Stimulated activated CD4-positive, alpha-beta T cell treated with anti-CD3 and anti-CD28 coated beads, Interleukin-1b, Interleukin-23, amount 100 ng/mL, for 4 hours (primary cell): ENCODE results near the gene MAP7.
"Not testable (repeated sequence)": the region's sequence is repeated elsewhere in the genome, so short reads cannot be mapped to it uniquely, and the experiment has no call there.

Experiments
- DNase-seq, 2 donors: peaks; one replicate each; pipeline ENCODE4 v3.0.0-alpha.2; 2020; ENCODE audit warnings: low read depth in 2 of 2

The MAP7 gene

GRCh38 chr6:136424901-136425300 is 125.3 kb downstream of the MAP7 start:
- DNase-seq = no peak

DNA sequence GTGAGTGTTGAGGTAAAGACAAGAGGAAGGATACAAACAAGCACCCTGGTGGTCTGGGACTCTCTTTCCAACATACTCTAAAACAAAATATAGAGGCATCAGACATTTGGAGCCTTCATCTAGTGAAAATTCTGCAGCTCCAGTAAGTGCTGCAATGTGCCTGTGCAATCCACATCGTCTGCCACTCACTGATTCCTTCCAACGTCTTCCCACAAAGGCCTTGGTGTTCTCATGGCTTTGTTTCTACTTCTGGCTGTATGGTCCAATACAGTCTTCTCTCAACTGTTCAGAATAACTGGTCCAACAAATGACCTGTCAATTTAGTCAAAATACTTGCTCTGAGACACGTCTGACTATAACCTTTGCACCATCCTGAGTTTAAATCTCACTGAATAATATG is 125.8 kb downstream of the MAP7 start:
- DNase-seq = no peak

DNA sequence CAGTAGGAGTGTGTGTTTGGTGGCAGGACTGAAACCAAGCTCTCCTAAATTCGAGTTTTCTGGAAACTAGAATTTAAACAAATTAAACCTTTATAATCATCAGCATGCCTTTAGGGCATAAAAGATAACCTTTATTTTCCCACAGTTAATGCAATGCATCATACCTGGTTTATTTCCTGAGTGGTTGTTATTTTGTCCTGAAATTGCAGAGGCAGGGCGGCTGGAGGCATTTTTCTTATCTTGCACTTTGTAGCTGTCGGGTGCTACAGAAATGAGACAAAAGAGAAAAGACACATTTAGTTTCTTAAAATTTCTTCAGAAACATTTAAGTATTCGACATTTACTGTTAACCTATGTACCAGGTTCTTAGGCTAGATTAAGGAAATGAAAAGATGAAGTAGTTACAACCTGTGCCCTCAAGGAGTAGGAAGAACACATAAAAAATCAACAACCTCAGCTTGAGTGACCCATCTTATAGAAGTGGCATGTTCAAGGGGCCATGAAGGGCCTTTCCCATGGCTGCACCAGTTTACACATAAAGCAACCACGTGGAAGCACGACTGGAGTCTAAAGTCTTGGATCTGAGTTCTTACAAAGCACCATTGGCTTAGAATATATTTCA is 128.6 kb downstream of the MAP7 start:
- no peak for DNase-seq

DNA sequence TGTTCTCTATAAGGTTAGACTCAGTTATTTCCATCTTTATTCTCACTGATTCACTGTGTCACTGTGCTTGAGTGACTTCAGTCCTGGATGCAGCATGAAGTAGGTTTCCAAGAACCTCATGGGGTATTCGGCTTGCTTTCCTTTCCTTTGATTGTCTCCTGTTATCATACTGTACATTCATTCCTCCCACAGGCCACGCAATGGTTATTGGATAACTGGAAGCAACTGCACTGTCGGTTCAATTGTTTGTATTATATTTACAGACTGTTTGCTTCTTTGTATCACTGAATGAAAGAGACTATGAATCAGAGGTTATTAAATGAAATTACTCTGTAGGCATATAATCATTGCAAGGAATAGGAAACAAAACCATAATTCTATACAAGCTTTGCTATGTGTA is 129.4 kb downstream of the MAP7 start:
- DNase-seq = no peak

DNA sequence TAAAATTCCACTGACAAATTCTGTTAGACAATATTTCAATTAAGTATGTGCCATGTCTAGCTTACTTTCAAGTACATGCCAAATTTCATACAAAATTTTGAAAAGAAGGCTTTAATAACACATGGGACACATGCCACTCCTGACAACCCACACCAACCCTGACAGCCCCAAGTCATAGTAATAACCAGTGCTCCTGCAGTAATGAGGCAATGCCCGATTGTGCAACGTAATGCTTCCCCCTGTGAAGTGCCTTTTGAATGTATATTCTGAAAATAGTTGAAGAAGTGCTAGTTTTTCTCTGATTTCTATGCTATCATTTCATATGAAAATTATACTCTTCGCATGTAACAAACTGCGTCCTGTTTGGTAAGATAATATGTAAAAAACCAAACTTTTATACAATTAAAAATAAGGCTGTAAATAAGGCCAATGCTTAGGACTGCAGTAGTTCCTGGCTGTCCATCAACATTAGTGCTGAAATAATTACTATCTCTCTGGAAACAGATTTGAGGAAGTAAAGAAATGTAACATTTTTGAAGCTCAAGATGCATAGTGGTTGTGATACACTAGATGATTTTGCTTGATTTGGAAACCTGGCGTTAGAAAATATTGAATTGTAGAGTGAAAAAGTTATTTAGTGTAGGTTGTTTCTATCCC is 134.7 kb downstream of the MAP7 start:
- DNase-seq = no peak

DNA sequence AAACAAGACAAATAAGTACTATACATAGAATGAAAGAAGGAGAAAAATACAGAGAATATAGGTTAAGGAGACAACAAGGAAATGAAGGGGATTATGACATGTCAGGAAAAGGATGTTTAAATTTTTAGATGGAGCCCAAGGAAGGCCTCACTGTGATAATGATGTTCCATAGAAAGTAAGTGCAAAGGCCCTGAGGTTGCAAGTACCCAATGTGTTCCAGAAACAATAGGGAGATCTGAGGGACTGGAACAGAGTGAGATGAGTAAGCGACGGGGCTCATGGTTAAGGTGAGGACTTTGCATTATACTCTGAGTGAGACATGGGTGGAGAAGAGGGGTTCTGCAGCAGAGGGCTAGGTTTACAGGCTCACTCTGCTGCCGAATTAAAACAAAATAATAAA is 137.8 kb downstream of the MAP7 start:
- DNase-seq = no peak

DNA sequence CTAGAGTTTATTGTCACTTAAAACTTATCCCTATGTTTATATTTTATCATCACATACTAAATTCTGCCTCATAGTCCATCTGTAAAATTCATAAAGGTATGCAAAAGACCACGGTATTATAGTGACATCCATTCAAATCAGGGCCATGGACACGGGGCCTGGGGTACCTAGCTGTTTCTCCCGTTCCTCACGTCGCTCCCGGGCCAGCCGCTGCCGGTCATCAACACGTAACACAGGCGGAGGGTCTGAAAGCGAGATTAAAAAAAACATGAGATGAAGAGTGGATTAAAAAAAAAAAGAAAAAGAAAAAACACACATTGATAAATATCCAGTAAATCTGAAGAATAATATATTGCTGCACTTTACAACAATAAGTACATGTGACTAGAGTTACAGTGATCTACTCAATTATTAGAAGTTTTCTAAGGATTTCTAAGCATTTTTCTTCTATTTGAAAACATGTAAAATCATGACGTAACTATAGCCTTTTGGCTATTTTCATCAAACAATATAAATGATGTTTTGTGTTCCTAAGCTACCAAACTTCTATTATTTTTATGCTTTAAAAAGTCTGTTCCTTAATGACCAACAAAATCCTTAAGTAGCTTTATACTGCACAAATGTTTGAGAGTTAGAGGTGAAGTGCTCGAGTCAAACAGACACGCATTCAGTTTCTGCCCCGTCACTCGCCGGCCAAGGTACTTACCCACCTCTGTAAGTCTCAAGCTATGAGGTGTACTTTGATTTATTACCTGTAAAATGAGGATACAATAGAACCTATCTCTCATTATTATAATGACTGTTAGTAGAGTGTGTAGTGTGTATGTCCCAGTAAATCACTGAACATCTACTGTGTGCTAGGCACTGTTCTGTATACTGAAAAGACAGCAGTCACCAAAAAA is 138.5 kb downstream of the MAP7 start:
- DNase-seq = no peak

DNA sequence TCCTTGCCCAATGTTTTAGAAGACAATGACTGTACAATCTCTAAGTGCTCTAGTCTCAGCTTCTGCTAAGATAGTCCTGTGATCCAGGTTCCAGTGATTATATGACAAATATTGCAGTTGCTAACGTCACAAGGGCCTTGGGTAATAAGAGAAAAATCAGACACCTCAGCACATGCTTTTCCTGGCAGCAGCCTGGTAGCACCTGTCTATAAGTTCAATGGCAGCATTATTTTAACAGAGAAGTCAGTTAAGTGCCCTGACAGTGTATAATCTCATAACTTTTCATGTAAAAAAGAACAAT is 139.2 kb downstream of the MAP7 start:
- no peak for DNase-seq

DNA sequence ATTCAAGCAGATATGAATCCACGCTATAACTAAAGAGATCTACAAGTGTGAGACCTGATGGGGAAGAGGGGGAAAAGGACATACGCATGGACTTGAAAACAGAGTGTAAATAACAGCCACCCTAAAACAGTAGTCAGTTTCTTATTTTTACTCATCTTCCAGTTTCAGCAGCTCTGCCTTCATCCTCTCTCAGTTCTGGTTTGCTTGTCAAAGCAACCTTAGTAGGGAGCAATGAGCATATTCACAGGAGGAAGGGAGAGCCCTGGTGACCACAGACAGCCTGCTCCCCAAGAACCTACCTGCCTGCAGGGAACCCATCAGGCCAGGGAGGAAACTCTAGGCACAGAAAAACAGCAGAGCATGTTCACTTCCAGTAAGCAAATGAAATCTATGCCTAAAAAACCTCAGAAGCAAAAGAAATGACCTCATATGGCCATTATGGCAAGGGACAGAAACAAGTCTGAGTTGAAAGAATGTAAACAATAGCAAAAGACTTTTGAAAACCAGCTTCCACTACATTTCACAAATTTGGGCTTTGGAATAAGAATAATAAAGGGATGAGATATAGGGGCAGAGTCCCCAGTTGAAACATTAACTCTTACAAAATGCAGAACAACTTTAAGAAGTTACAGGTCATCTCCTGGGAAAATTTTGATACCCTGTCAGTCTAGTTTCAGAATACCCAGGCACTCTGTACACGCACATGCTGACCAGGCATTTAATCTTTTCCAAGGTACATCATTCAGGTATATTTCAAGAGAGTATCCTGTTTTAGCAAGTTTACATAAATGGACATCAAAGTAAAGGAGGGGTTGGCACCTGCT is 139.8 kb downstream of the MAP7 start:
- no peak for DNase-seq

DNA sequence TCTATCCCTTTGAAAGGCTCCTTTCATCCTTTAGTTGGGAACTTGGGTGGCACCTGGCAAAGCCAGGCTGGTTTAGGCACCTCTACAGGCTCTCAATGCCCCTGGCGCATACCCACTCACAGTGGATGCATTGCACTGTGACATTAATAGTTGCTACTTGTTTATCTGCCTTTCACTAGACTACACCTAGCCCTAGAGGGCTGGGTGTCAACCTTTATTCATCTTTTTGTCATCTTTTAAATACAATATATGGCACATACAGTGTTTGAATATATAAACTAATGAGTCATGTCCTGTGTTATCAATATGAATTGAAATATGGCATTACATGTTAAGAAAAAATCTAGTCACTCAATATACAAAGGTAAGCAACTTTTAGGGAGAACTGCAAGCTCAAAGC is 140.6 kb downstream of the MAP7 start:
- DNase-seq = no peak

DNA sequence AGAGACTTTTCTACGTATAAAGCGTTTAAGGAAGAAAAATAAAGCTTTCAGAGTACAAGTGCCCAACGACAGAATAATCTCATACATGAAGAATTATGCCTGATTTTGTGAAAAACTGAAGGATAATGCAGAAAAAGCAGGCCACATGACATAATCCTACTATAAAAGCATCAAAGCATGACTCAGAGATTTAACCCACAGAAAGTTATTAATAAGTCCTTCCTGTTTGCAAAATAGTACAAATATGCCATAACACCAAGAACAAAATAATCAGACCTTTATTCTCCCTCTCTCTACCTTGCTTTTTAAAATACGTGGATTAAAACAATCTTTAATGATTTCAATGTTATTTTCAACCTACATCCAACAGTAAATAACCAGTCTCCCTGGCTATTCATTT is 142.0 kb downstream of the MAP7 start:
- no peak for DNase-seq

GRCh38 chr6:136405420-136406029 is 144.7 kb downstream of the MAP7 start:
- DNase-seq = no peak

GRCh38 chr6:136404627-136405419 is 145.4 kb downstream of the MAP7 start:
- no peak for DNase-seq

GRCh38 chr6:136404007-136404406 is 146.2 kb downstream of the MAP7 start:
- DNase-seq = no peak

DNA sequence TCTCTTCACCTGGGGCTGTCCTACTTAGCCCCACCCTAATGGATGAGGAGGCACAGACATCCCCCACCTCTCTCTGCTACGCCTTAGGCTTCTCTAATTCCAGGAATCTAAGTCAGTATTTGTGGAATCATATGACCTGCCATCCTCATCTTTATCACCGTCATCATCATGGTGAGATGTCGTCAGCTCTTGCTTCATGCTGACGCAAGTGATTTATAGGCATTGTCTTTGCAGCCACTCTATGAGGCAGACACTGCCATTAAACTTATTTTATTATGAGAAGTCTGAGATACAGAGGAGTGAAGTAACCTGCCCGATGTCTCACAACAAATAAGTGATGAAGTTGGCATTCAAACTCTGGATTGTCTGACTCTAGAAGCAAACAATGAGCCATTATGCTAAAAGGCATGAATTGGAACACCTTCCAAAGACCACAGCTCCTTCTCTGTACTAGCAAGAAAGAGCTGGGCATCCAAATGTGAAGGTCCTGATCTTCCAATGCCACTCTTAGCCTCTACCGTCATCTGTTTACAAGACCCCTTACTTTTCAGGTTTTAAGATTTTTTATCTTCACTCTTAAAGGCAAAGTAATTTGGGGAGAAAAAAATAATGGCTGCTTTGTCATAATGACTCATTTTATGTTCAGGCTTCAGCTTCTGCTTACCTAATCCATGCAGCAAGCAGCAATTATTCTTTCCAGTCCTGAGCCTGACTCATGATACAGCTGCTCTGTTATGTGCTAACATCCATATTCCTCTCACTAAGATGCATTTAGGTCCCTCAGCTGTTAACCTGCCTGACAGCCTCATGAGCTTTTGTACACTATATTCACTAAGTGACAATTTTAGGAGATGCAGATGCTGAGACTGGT is 146.9 kb downstream of the MAP7 start:
- DNase-seq = no peak

- no peak for DNase-seq
Measured at GRCh38 chr6:136401749-136402148, 148.5 kb downstream of the MAP7 start.

DNA sequence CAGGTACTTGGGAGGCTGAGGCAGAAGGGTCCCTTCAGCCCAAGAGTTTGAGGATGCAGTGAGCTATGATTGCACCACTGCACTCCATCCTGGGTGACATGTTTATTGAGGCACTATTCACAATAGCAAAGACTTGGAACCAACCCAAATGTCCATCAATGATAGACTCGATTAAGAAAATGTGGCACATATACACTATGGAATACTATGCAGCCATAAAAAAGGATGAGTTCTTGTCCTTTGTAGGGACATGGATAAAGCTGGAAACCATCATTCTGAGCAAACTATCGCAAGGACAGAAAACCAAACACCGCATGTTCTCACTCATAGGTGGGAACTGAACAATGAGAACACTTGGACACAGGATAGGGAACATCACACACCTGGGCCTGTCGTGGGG is 149.0 kb downstream of the MAP7 start:
- not testable (repeated sequence) for DNase-seq

GRCh38 chr6:136398453-136398852 is 151.8 kb downstream of the MAP7 start:
- no peak for DNase-seq

GRCh38 chr6:136396908-136397307 is 153.3 kb downstream of the MAP7 start:
- DNase-seq = no peak

DNA sequence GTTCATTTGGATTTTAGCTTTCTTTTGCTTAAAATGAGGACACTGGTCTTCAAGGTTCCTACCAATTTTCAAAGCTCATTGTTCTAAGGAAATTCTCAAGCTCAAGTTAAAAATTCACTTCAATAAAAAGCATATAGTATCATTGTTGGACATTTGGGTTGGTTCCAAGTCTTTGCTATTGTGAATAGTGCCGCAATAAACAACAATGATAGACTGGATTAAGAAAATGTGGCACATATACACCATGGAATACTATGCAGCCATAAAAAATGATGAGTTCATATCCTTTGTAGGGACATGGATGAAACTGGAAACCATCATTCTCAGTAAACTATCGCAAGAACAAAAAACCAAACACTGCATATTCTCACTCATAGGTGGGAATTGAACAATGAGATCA is 159.3 kb downstream of the MAP7 start:
- not testable (repeated sequence) for DNase-seq
